D721Med (cell line): ENCODE data around the gene ILDR1.
"Not testable (repeated sequence)": the region's sequence is repeated elsewhere in the genome, so short reads cannot be mapped to it uniquely, and the experiment has no call there.

Source experiments
- DNase-seq: peaks from one replicate; pipeline ENCODE4 v3.0.0; 2011; ENCODE audit warnings: low spot score; ENCODE audit not compliant: insufficient read length
- FAIRE-seq: peaks from 2 replicates; lab custom pipeline; 2011; peaks lifted over from hg19 to GRCh38; lab: Jason Lieb, UNC
- TF ChIP-seq, protein P1 (sequence below): IDR thresholded peaks from 2 replicates; pipeline ENCODE4 v1.5.1; 2012; ENCODE audit warnings: mild to moderate bottlenecking, control low read depth; ENCODE audit not compliant: insufficient read depth; ENCODE audit errors: missing control alignments

ILDR1 gene

GRCh38 chr3:122060040-122060698 lies 38.1 kb upstream of the ILDR1 start:
- TF ChIP-seq, protein P1, sequence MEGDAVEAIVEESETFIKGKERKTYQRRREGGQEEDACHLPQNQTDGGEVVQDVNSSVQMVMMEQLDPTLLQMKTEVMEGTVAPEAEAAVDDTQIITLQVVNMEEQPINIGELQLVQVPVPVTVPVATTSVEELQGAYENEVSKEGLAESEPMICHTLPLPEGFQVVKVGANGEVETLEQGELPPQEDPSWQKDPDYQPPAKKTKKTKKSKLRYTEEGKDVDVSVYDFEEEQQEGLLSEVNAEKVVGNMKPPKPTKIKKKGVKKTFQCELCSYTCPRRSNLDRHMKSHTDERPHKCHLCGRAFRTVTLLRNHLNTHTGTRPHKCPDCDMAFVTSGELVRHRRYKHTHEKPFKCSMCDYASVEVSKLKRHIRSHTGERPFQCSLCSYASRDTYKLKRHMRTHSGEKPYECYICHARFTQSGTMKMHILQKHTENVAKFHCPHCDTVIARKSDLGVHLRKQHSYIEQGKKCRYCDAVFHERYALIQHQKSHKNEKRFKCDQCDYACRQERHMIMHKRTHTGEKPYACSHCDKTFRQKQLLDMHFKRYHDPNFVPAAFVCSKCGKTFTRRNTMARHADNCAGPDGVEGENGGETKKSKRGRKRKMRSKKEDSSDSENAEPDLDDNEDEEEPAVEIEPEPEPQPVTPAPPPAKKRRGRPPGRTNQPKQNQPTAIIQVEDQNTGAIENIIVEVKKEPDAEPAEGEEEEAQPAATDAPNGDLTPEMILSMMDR: no peak
- FAIRE-seq (no peak), DNase-seq (no peak)

GRCh38 chr3:122058294-122058693 lies 36.2 kb upstream of the ILDR1 start:
- FAIRE-seq: no peak
- no peak for DNase-seq
- TF ChIP-seq, protein P1: no peak

GRCh38 chr3:122057671-122058070 lies 35.6 kb upstream of the ILDR1 start:
- FAIRE-seq: no peak
- DNase-seq: no peak
- TF ChIP-seq, protein P1: no peak

DNA sequence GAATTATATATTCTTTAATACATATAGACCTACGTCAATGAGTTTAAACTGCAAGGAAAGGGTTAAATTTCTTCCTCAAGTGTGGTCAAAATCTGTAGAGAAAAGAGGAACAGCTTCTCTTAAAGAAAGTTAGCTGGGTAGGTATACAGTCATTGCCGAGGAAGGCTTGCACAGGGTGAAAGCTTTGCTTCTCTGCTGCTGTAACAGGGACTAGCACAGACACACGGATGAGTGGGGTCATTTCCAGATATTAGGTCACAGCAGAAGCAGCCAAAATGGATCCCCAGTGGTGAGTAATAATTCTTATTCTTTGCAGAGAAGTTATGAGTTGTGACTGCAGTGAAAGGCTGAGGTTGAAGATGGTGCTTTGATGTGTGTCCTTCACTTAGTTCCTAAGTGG lies 33.2 kb upstream of the ILDR1 start, which contains the start of gene CD86:
TSS of gene CD86 (plus strand) at position 148 of the 400 bp plus-strand sequence. CDS start at position 276, 128 bp downstream.
- DNase-seq (no peak), FAIRE-seq (no peak)
- TF ChIP-seq, protein P1: no peak

GRCh38 chr3:122052968-122053367 lies 30.9 kb upstream of the ILDR1 start:
- TF ChIP-seq, protein P1: no peak
- FAIRE-seq: no peak
- DNase-seq: no peak

DNA sequence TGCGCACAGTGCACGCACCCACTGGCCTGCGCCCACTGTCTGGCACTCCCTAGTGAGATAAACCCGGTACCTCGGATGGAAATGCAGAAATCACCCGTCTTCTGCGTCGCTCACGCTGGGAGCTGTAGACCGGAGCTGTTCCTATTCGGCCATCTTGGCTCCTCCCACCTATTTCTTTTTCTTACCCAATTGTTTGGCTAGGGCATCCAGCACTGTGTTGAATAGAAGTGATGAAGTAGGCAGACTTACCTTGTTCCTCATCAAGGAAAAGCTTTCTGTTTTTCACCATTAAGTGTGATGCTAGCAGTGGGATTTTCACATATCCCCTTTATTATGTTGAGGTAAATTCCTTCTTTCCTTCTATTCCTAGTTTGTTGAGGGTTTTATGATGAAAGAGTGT lies 25.7 kb upstream of the ILDR1 start:
- DNase-seq, FAIRE-seq: not testable (repeated sequence)

GRCh38 chr3:122047296-122047695 lies 25.2 kb upstream of the ILDR1 start:
- DNase-seq, FAIRE-seq: not testable (repeated sequence)

DNA sequence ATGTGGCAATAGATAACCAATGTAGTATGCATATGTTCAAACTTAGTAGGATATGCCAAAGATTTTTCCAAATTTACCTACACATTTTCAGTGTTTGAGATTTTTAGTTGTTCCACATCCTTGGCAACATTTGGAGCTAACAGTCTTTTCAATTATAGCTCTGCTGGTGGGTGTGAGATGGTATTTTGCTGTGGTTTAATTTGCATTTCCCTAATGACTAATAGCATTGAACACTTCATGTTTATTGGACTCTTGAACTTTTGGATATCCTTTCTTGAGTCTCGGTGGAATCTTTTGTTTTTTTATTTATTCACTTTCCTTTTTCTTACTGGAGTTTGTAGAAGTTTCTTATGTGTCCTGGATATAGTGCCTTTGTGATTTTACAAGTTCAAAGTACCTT lies 11.0 kb upstream of the ILDR1 start:
- no peak for FAIRE-seq

More for the DNA sequence above, 11.0 kb upstream of the ILDR1 start:
- DNase-seq: no peak
- TF ChIP-seq, protein P1: no peak
